Mammary epithelial cell (primary cell): ENCODE data around the gene TDRD9.
"Not testable (repeated sequence)": the region's sequence is repeated elsewhere in the genome, so short reads cannot be mapped to it uniquely, and the experiment has no call there.

Experiments
- CTCF ChIP-seq, 2 donors: IDR thresholded peaks in 1 of 2; conservative IDR thresholded peaks in 1 of 2; 2 replicates each; pipeline ENCODE4 v1.5.1; 2011 to 2012; ENCODE audit warnings: inconsistent platforms in 2 of 2, low read length in 2 of 2, mild to moderate bottlenecking in 2 of 2, control low read depth in 1 of 2, low read depth in 1 of 2; ENCODE audit not compliant: insufficient read depth in 1 of 2; ENCODE audit errors: extremely low read depth in 1 of 2
- EZH2 ChIP-seq: IDR thresholded peaks from 2 replicates; pipeline ENCODE4 v1.6.1; 2012; ENCODE audit warnings: low read length, inconsistent platforms, borderline replicate concordance

- not testable (repeated sequence) for TF ChIP-seq CTCF (conservative IDR thresholded peaks at IDR 0.05 in 1 of 2, IDR thresholded peaks at IDR 0.05 in 1 of 2; ENCODE audit: extremely low read depth in 1 of 2, insufficient read depth in 1 of 2, low read depth in 1 of 2, low read length in 2 of 2); EZH2
Measured at GRCh38 chr14:103921855-103922200, 6.4 kb upstream of the TDRD9 start.
